Measurements from ENCODE around the gene HEATR9.

Gene HEATR9

GRCh38 chr17:35892091-35893035 is 23.7 kb upstream of the HEATR9 start:
- no peaks in the 10 kb centered on the region for H3K36me3 ChIP-seq (ENCODE audit: control insufficient read depth, insufficient read depth, low read length, severe bottlenecking)
- no peak overlapping the region for H3K9ac ChIP-seq (ENCODE audit: low read length)
- H3K4me3 ChIP-seq (ENCODE audit: low read length), result no peak overlapping the region
- peaks cover 31% of the 10 kb centered on the region for H3K4me1 ChIP-seq (ENCODE audit: control insufficient read depth, insufficient read depth, low read length)
- H3K9me3 ChIP-seq (ENCODE audit: control insufficient read depth, low read length), result no peaks in the 10 kb centered on the region
- DNase-seq (ENCODE audit: low read depth), result peak; percentile 4
- no peaks in the 10 kb centered on the region for H3K27me3 ChIP-seq (replicated peaks; ENCODE audit: control insufficient read depth, insufficient read depth, low read length)

GRCh38 chr17:35891269-35891668 is 22.6 kb upstream of the HEATR9 start:
- no peaks in the 10 kb centered on the region for H3K27me3 ChIP-seq (replicated peaks; ENCODE audit: control insufficient read depth, insufficient read depth, low read length)
- no peak overlapping the region for H3K9ac ChIP-seq (ENCODE audit: low read length)
- peaks cover 31% of the 10 kb centered on the region for H3K4me1 ChIP-seq (ENCODE audit: control insufficient read depth, insufficient read depth, low read length)
- DNase-seq (ENCODE audit: low read depth), result no peak
- H3K36me3 ChIP-seq (ENCODE audit: control insufficient read depth, insufficient read depth, low read length, severe bottlenecking), result no peaks in the 10 kb centered on the region
- no peaks in the 10 kb centered on the region for H3K9me3 ChIP-seq (ENCODE audit: control insufficient read depth, low read length)
- H3K4me3 ChIP-seq (ENCODE audit: low read length), result no peak overlapping the region

GRCh38 chr17:35890774-35891155 is 22.1 kb upstream of the HEATR9 start:
- no peaks in the 10 kb centered on the region for H3K27me3 ChIP-seq (replicated peaks; ENCODE audit: control insufficient read depth, insufficient read depth, low read length)
- peaks cover 31% of the 10 kb centered on the region for H3K4me1 ChIP-seq (ENCODE audit: control insufficient read depth, insufficient read depth, low read length)
- DNase-seq (ENCODE audit: low read depth), result no peak
- H3K9me3 ChIP-seq (ENCODE audit: control insufficient read depth, low read length), result no peaks in the 10 kb centered on the region
- no peaks in the 10 kb centered on the region for H3K36me3 ChIP-seq (ENCODE audit: control insufficient read depth, insufficient read depth, low read length, severe bottlenecking)
- H3K4me3 ChIP-seq (ENCODE audit: low read length), result no peak overlapping the region
- no peak overlapping the region for H3K9ac ChIP-seq (ENCODE audit: low read length)

GRCh38 chr17:35889818-35890773 is 21.4 kb upstream of the HEATR9 start:
- no peaks in the 10 kb centered on the region for H3K36me3 ChIP-seq (ENCODE audit: control insufficient read depth, insufficient read depth, low read length, severe bottlenecking)
- peak; percentile 86 for DNase-seq (ENCODE audit: low read depth)

GRCh38 chr17:35889241-35889640 is 20.6 kb upstream of the HEATR9 start:
- no peak for DNase-seq (ENCODE audit: low read depth)
- no peaks in the 10 kb centered on the region for H3K36me3 ChIP-seq (ENCODE audit: control insufficient read depth, insufficient read depth, low read length, severe bottlenecking)
- H3K4me3 ChIP-seq (ENCODE audit: low read length), result no peak overlapping the region
- no peaks in the 10 kb centered on the region for H3K27me3 ChIP-seq (replicated peaks; ENCODE audit: control insufficient read depth, insufficient read depth, low read length)
- H3K9me3 ChIP-seq (ENCODE audit: control insufficient read depth, low read length), result no peaks in the 10 kb centered on the region
- no peak overlapping the region for H3K9ac ChIP-seq (ENCODE audit: low read length)
- H3K4me1 ChIP-seq (ENCODE audit: control insufficient read depth, insufficient read depth, low read length), result peaks cover 31% of the 10 kb centered on the region

More at GRCh38 chr17:35889818-35890773, 21.4 kb upstream of the HEATR9 start:
- H3K9me3 ChIP-seq (ENCODE audit: control insufficient read depth, low read length), result no peaks in the 10 kb centered on the region
- H3K4me1 ChIP-seq (ENCODE audit: control insufficient read depth, insufficient read depth, low read length), result peaks cover 31% of the 10 kb centered on the region
- no peak overlapping the region for H3K4me3 ChIP-seq (ENCODE audit: low read length)
- H3K27me3 ChIP-seq (replicated peaks; ENCODE audit: control insufficient read depth, insufficient read depth, low read length), result no peaks in the 10 kb centered on the region
- H3K9ac ChIP-seq (ENCODE audit: low read length), result peak overlapping the region; percentile 11

- Histone ChIP-seq H3K9ac (ENCODE audit: low read length) (no peak within 1 kb of the TSS), H3K36me3 (ENCODE audit: control insufficient read depth, insufficient read depth, low read length, severe bottlenecking) (no peaks in the 10 kb centered on the region), H3K27me3 (replicated peaks; ENCODE audit: control insufficient read depth, insufficient read depth, low read length) (peaks cover 7% of the 10 kb centered on the region), H3K4me1 (ENCODE audit: control insufficient read depth, insufficient read depth, low read length) (no peaks in the 10 kb centered on the region), H3K9me3 (ENCODE audit: control insufficient read depth, low read length) (no peaks in the 10 kb centered on the region), H3K4me3 (ENCODE audit: low read length) (no peak within 1 kb of the TSS)
- no peak for DNase-seq (ENCODE audit: low read depth)
Measured at GRCh38 chr17:35879773-35880654, 11.3 kb upstream of the HEATR9 start, which contains the start of gene CCL5. TSS of gene CCL5 (minus strand) at chr17:35880360.

GRCh38 chr17:35878361-35878760 is 9.7 kb upstream of the HEATR9 start:
- Histone ChIP-seq H3K36me3 (ENCODE audit: control insufficient read depth, insufficient read depth, low read length, severe bottlenecking) (no peaks in the 10 kb centered on the region), H3K9me3 (ENCODE audit: control insufficient read depth, low read length) (no peaks in the 10 kb centered on the region), H3K27me3 (replicated peaks; ENCODE audit: control insufficient read depth, insufficient read depth, low read length) (peaks cover 7% of the 10 kb centered on the region), H3K4me1 (ENCODE audit: control insufficient read depth, insufficient read depth, low read length) (no peaks in the 10 kb centered on the region), H3K9ac (ENCODE audit: low read length) (no peak overlapping the region), H3K4me3 (ENCODE audit: low read length) (no peak overlapping the region)
- no peak for DNase-seq (ENCODE audit: low read depth)

- peaks cover 7% of the 10 kb centered on the region for H3K27me3 ChIP-seq (replicated peaks; ENCODE audit: control insufficient read depth, insufficient read depth, low read length)
- H3K4me1 ChIP-seq (ENCODE audit: control insufficient read depth, insufficient read depth, low read length), result no peaks in the 10 kb centered on the region
- DNase-seq (ENCODE audit: low read depth), result no peak
- H3K36me3 ChIP-seq (ENCODE audit: control insufficient read depth, insufficient read depth, low read length, severe bottlenecking), result no peaks in the 10 kb centered on the region
- H3K9ac ChIP-seq (ENCODE audit: low read length), result no peak overlapping the region
- H3K9me3 ChIP-seq (ENCODE audit: control insufficient read depth, low read length), result no peaks in the 10 kb centered on the region
- no peak overlapping the region for H3K4me3 ChIP-seq (ENCODE audit: low read length)
Measured at GRCh38 chr17:35877345-35878029, 8.8 kb upstream of the HEATR9 start.

- no peaks in the 10 kb centered on the region for H3K4me1 ChIP-seq (ENCODE audit: control insufficient read depth, insufficient read depth, low read length)
- H3K36me3 ChIP-seq (ENCODE audit: control insufficient read depth, insufficient read depth, low read length, severe bottlenecking), result no peaks in the 10 kb centered on the region
- no peaks in the 10 kb centered on the region for H3K9me3 ChIP-seq (ENCODE audit: control insufficient read depth, low read length)
- no peak overlapping the region for H3K4me3 ChIP-seq (ENCODE audit: low read length)
- peaks cover 7% of the 10 kb centered on the region for H3K27me3 ChIP-seq (replicated peaks; ENCODE audit: control insufficient read depth, insufficient read depth, low read length)
- DNase-seq (ENCODE audit: low read depth), result no peak
- no peak overlapping the region for H3K9ac ChIP-seq (ENCODE audit: low read length)
Measured at GRCh38 chr17:35876534-35876933, 7.8 kb upstream of the HEATR9 start.

GRCh38 chr17:35875800-35876139 is 7.1 kb upstream of the HEATR9 start:
- H3K9me3 ChIP-seq (ENCODE audit: control insufficient read depth, low read length), result no peaks in the 10 kb centered on the region
- no peaks in the 10 kb centered on the region for H3K4me1 ChIP-seq (ENCODE audit: control insufficient read depth, insufficient read depth, low read length)
- DNase-seq (ENCODE audit: low read depth), result no peak
- H3K9ac ChIP-seq (ENCODE audit: low read length), result no peak overlapping the region
- H3K36me3 ChIP-seq (ENCODE audit: control insufficient read depth, insufficient read depth, low read length, severe bottlenecking), result no peaks in the 10 kb centered on the region
- no peak overlapping the region for H3K4me3 ChIP-seq (ENCODE audit: low read length)
- H3K27me3 ChIP-seq (replicated peaks; ENCODE audit: control insufficient read depth, insufficient read depth, low read length), result peaks cover 7% of the 10 kb centered on the region

Data from adipocyte (in vitro differentiated cells).